ENCODE results near the gene DMD.

DNA sequence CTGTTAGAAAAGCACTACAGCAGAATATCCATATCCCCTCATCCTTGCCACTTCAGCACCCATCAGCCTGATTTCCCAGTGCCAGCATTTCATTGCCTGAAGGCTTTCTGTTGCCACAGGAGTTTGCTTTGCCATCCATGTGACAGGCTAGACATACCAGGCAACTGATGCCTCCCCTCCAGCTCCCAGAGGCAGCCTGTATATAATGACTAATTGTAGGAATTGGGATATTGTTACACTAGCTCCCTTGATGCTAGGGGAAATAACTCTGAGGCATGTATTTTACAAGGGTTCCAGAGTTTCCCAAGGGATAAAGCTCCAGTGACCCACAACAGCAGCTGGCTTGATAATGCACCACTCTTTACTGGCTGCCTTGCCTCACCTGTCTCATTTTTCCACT is 1531.5 kb downstream of the DMD start:
- TF ChIP-seq POLR2AphosphoS5 (IDR thresholded peaks at IDR 0.05; ENCODE audit: borderline replicate concordance, low read depth, low read length) (no peak), EZH2 (IDR thresholded peaks at IDR 0.05) (no peak)
